Panc1 (cell line): ENCODE measurements around the gene MBD5.

Experiments used
- POLR2AphosphoS5 ChIP-seq: IDR thresholded peaks from 2 replicates; pipeline ENCODE4 v1.6.1; 2012; ENCODE audit warnings: mild to moderate bottlenecking, low read depth, low read length, moderate library complexity
- TF ChIP-seq, protein P1 (sequence below): fragments of 450-650 bp; IDR thresholded peaks from 2 replicates; pipeline ENCODE4 v1.5.1; 2017; ENCODE audit warnings: mild to moderate bottlenecking

DNA sequence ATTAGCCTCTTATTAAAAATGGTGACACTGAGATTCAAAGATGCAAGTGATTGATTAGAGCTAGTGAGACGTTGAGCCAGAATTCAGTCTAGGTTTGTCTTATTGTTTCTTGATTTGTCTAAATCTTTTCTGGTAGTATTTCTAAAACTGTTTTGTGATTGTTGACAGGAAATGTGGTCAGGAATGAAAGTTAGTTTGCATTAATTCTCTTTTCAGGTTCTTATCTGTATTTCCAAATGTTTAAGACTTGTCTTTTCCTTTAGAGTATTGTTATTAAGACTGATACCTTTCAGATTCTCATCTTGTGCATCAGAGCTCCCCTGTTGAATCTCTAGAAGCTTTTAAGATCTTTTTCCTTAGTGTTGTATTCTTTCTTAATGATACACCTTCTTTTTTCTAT lies 89.3 kb downstream of the MBD5 start:
- TF ChIP-seq, protein P1, sequence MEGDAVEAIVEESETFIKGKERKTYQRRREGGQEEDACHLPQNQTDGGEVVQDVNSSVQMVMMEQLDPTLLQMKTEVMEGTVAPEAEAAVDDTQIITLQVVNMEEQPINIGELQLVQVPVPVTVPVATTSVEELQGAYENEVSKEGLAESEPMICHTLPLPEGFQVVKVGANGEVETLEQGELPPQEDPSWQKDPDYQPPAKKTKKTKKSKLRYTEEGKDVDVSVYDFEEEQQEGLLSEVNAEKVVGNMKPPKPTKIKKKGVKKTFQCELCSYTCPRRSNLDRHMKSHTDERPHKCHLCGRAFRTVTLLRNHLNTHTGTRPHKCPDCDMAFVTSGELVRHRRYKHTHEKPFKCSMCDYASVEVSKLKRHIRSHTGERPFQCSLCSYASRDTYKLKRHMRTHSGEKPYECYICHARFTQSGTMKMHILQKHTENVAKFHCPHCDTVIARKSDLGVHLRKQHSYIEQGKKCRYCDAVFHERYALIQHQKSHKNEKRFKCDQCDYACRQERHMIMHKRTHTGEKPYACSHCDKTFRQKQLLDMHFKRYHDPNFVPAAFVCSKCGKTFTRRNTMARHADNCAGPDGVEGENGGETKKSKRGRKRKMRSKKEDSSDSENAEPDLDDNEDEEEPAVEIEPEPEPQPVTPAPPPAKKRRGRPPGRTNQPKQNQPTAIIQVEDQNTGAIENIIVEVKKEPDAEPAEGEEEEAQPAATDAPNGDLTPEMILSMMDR = no peak
- no peak for TF ChIP-seq POLR2AphosphoS5
